ENCODE measurements around the gene CNNM4.
"Not testable (repeated sequence)": the region's sequence is repeated elsewhere in the genome, so short reads cannot be mapped to it uniquely, and the experiment has no call there.

CNNM4 gene

DNA sequence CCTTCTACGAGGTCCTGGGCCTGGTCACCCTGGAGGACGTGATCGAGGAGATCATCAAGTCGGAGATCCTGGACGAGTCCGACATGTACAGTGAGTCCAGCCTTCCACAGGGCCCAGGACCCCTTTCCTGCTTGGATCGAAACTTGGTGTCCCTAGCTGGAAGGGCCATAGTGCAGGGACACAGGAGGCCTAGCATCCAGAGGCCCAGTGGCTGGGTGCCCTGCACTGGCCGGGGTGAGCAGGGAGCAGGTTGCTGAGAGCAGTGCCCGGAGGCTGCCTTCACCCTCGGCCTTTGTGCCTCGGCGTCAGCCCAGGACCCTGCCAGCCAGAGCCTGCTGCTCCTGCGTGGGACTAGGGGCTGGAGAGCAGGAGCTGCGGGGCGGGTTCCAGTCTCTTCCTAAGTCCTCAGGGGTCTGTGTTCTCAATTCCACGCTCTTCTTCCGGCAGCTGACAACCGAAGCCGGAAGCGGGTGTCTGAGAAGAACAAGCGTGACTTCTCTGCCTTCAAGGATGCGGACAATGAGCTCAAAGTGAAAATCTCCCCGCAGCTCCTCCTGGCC is 36.4 kb downstream of the CNNM4 start:
- Histone ChIP-seq H3K4me3 (ENCODE audit: low read length) (no peak overlapping the region), H3K27me3 (replicated peaks; ENCODE audit: control insufficient read depth, insufficient read depth, low read length) (no peaks in the 10 kb centered on the region), H3K9me3 (ENCODE audit: control insufficient read depth, low read length) (no peaks in the 10 kb centered on the region), H3K4me1 (ENCODE audit: control insufficient read depth, insufficient read depth, low read length) (no peaks in the 10 kb centered on the region), H3K36me3 (ENCODE audit: control insufficient read depth, insufficient read depth, low read length, severe bottlenecking) (no peaks in the 10 kb centered on the region), H3K9ac (ENCODE audit: low read length) (no peak overlapping the region)
- no peak for DNase-seq (ENCODE audit: low read depth)

DNA sequence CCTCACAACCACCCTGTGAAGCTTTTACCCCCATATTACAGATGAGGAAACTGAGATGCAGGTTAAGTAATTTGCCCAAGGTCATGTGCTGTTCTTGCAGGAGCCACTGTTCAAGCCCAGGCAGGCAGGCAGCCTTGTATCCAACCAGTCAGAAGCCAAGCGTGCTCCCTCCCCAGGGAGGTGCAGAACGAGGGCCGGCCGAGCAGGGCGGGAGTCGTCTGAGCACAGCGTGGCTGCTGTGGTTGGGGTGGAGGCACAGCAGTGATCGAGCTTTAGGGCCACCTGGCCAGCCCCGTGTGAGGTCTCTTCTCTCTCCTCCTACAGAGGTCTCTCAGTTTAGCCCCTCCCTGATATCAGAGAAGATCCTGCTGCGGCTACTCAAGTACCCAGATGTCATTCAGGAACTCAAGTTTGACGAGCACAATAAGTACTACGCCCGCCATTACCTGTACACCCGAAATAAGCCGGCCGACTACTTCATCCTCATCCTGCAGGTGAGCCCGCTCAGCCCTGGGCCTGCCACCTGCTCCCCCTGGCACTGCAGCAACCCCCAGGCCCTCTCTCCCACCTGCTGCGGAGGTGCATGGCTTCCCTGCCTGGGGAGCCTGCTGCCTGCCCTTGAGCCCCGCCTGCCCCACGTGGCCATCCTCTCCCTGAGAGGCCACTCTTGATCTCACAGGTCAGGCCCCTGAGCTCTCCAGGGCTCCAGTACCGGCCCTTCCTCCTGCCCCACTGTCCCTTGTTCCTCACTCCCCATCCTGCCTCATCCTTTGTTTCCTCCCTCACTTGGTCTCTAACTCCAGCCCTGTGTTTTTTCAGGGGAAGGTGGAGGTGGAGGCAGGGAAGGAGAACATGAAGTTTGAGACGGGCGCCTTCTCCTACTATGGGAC is 38.3 kb downstream of the CNNM4 start:
- Histone ChIP-seq H3K9me3 (ENCODE audit: control insufficient read depth, low read length) (no peaks in the 10 kb centered on the region), H3K9ac (ENCODE audit: low read length) (no peak overlapping the region), H3K4me1 (ENCODE audit: control insufficient read depth, insufficient read depth, low read length) (no peaks in the 10 kb centered on the region), H3K27me3 (replicated peaks; ENCODE audit: control insufficient read depth, insufficient read depth, low read length) (no peaks in the 10 kb centered on the region), H3K36me3 (ENCODE audit: control insufficient read depth, insufficient read depth, low read length, severe bottlenecking) (no peaks in the 10 kb centered on the region), H3K4me3 (ENCODE audit: low read length) (no peak overlapping the region)
- no peak for DNase-seq (ENCODE audit: low read depth)

DNA sequence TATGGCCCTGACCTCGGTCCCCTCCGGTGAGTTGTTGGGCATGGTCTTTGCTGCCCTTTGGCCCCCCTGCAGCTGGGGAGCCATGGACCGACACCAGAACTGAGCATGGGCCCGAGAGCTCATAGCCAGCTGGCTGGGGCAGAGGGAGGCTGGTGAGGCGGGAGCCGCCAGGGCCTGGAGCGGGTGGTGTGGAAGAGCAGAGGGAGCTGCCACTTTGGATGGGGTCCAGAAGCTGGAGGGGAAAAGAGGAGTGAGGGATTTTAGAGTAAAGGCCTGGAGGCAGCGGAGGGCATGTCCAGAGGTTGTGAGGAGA is 38.9 kb downstream of the CNNM4 start:
- Histone ChIP-seq H3K36me3 (ENCODE audit: control insufficient read depth, insufficient read depth, low read length, severe bottlenecking) (no peaks in the 10 kb centered on the region), H3K9me3 (ENCODE audit: control insufficient read depth, low read length) (no peaks in the 10 kb centered on the region), H3K9ac (ENCODE audit: low read length) (no peak overlapping the region), H3K4me1 (ENCODE audit: control insufficient read depth, insufficient read depth, low read length) (no peaks in the 10 kb centered on the region), H3K27me3 (replicated peaks; ENCODE audit: control insufficient read depth, insufficient read depth, low read length) (no peaks in the 10 kb centered on the region), H3K4me3 (ENCODE audit: low read length) (no peak overlapping the region)
- no peak for DNase-seq (ENCODE audit: low read depth)

DNA sequence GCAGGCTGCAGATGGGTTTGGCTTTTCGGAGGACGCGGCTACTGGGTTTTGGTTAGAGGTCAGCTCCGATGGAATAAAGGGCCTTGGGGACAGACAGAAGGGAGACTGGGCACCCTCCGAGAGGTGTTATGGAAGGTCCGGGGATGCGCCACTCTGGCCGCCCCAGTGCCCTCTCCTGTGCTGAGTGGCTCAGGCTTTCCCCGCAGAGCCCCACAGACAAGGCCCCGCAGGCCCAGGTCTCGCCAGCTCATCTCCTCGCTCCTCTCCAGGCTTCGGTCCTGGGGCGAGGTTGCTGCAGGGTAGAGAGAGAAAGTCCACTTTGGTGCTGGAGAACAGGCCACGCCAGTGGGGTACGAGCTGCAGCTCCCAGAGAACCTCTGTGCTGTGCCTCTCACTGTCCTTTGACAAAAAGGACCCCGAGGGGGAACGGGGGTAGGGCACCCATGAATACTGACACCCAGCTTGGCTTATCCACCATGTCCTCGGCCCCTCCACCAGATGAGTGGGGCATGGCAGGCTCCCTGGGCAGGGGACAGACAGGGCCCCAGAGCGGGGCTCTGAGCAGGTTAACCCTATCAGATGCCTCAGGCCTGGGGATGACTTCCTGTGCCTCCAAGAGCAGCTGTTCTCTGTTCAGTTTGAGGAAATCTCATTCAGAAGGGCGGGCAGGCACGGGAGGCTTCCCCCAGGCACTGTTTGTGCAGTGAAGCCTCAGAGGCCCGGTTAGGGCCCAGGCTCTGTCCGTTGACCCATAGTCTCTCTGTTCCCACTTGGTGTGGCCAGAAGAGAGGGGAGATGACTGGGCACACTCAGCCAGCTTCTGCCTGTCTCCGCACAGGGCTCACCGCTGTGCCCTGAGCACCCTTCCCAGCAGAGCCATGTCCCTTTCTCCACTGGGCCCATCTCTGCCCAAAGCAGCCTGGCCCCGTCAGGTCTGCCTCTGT is 39.6 kb downstream of the CNNM4 start:
- Histone ChIP-seq H3K9ac (ENCODE audit: low read length) (no peak overlapping the region), H3K4me1 (ENCODE audit: control insufficient read depth, insufficient read depth, low read length) (no peaks in the 10 kb centered on the region), H3K27me3 (replicated peaks; ENCODE audit: control insufficient read depth, insufficient read depth, low read length) (no peaks in the 10 kb centered on the region), H3K9me3 (ENCODE audit: control insufficient read depth, low read length) (no peaks in the 10 kb centered on the region), H3K4me3 (ENCODE audit: low read length) (no peak overlapping the region), H3K36me3 (ENCODE audit: control insufficient read depth, insufficient read depth, low read length, severe bottlenecking) (no peaks in the 10 kb centered on the region)
- DNase-seq (ENCODE audit: low read depth) = no peak

DNA sequence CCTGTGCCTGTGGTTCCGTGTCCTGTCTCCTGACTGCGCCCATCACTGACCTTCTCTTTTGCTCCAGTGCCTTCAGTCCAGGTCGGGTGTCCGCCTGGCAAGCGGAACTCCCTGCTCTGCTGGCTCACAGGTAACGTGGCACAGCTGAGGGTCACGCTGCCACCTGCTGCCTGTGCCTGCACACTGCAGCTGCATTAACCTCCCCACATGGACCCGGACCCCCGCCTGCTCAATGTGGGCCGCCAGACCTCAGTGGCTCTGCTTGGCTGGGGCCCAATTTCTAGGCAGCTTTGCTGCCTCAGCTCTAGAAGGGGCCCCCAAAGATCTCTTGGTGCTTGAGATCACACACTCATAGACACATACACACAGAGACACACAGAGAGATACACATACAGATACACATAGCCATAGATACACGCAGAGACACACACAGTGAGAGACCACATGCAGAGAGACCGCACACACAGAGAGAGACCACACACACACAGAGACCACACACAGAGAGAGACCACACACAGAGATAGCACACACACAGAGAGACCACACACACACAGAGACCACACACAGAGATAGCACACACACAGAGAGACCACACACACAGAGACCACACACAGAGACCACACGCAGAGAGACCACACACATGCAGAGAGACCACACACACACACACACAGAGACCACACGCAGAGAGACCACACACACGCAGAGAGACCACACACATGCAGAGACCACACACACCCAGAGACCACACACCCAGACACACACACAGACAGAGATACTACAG is 40.5 kb downstream of the CNNM4 start:
- peak; percentile 66 for DNase-seq (ENCODE audit: low read depth)
- no peaks in the 10 kb centered on the region for H3K27me3 ChIP-seq (replicated peaks; ENCODE audit: control insufficient read depth, insufficient read depth, low read length)

DNA sequence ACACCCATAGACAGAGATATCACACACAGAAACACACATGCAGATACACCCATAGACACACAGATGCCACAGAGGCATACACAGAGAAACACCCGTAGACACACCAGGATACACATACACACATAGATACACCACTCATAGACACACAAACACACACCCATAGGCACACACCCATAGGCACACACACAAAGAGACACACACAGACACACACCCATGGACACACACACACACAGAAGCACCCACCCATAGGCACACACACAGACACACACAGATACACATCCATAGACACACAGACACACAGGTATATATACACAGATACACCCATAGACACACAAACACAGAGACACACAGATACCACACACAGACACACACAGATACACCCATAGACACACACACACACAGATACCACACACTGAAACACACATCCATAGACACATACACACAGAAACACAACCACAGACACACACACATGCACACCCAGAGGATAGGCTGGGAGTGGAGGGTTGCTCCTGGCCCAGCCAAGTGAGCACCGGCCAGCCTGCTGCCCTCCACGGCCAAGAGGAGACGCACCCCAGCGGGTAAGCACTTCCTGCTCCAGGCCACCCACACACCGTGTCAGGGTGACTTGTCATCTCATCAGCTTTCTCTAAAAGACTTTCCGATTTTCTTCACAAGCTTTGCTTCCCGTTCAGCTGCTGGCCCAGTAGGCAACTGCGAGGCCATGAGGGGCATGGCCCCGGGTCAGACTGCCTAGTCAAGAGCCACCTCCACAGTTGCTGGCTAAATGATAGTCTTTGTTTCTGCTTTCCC is 41.3 kb downstream of the CNNM4 start:
- no peak overlapping the region for H3K9ac ChIP-seq (ENCODE audit: low read length)
- DNase-seq (ENCODE audit: low read depth) = no peak
- no peaks in the 10 kb centered on the region for H3K9me3 ChIP-seq (ENCODE audit: control insufficient read depth, low read length)
- no peaks in the 10 kb centered on the region for H3K27me3 ChIP-seq (replicated peaks; ENCODE audit: control insufficient read depth, insufficient read depth, low read length)
- no peaks in the 10 kb centered on the region for H3K36me3 ChIP-seq (ENCODE audit: control insufficient read depth, insufficient read depth, low read length, severe bottlenecking)
- no peaks in the 10 kb centered on the region for H3K4me1 ChIP-seq (ENCODE audit: control insufficient read depth, insufficient read depth, low read length)
- no peak overlapping the region for H3K4me3 ChIP-seq (ENCODE audit: low read length)

More for the DNA sequence above, 40.5 kb downstream of the CNNM4 start:
- no peaks in the 10 kb centered on the region for H3K4me1 ChIP-seq (ENCODE audit: control insufficient read depth, insufficient read depth, low read length)
- H3K9me3 ChIP-seq (ENCODE audit: control insufficient read depth, low read length) = no peaks in the 10 kb centered on the region
- H3K9ac ChIP-seq (ENCODE audit: low read length) = no peak overlapping the region
- no peak overlapping the region for H3K4me3 ChIP-seq (ENCODE audit: low read length)
- H3K36me3 ChIP-seq (ENCODE audit: control insufficient read depth, insufficient read depth, low read length, severe bottlenecking) = no peaks in the 10 kb centered on the region

DNA sequence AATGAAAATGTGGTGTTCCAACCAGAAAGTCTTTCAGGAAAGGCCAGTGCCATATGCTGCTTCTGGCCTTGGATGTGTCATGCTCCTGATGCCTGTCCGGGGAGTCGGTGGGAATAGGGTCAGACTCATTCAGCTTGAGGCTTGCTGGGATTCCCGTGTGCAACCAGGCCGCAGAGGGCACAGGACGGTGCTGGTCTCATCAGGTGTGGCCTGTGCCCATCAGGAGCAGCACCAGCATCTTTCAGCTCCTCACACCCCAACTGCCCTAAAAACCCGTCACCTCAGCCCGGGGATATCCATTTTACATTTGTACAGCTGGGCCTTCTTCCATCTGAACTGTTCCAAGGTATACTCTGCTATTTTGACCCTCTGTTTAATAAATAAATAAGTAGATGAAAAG is 42.0 kb downstream of the CNNM4 start:
- H3K4me3 ChIP-seq (ENCODE audit: low read length) = no peak overlapping the region
- no peak overlapping the region for H3K9ac ChIP-seq (ENCODE audit: low read length)
- H3K9me3 ChIP-seq (ENCODE audit: control insufficient read depth, low read length) = no peaks in the 10 kb centered on the region
- no peak for DNase-seq (ENCODE audit: low read depth)
- H3K36me3 ChIP-seq (ENCODE audit: control insufficient read depth, insufficient read depth, low read length, severe bottlenecking) = no peaks in the 10 kb centered on the region
- H3K4me1 ChIP-seq (ENCODE audit: control insufficient read depth, insufficient read depth, low read length) = no peaks in the 10 kb centered on the region
- no peaks in the 10 kb centered on the region for H3K27me3 ChIP-seq (replicated peaks; ENCODE audit: control insufficient read depth, insufficient read depth, low read length)

DNA sequence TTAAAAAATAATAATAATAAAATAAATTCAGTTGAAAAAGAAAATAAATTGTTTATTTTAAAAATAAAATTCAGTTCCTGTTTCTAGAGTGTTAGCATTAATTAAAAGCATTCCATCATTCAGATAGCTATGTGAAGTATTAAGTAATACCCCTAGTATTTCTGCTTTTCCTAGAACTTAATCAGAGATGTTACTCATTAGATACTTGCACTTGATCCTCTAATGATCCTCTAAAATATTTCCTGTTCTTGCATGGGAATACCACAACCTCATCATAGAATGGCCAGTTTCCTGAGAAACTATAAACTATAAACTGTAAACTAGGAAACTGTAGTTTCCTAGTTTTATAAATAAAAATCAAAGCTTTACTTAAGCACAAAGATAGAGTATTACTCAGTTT is 44.3 kb downstream of the CNNM4 start:
- no peaks in the 10 kb centered on the region for H3K9me3 ChIP-seq (ENCODE audit: control insufficient read depth, low read length)
- H3K9ac ChIP-seq (ENCODE audit: low read length) = no peak overlapping the region
- no peaks in the 10 kb centered on the region for H3K4me1 ChIP-seq (ENCODE audit: control insufficient read depth, insufficient read depth, low read length)
- H3K4me3 ChIP-seq (ENCODE audit: low read length) = no peak overlapping the region
- no peak for DNase-seq (ENCODE audit: low read depth)
- H3K27me3 ChIP-seq (replicated peaks; ENCODE audit: control insufficient read depth, insufficient read depth, low read length) = no peaks in the 10 kb centered on the region
- H3K36me3 ChIP-seq (ENCODE audit: control insufficient read depth, insufficient read depth, low read length, severe bottlenecking) = no peaks in the 10 kb centered on the region

DNA sequence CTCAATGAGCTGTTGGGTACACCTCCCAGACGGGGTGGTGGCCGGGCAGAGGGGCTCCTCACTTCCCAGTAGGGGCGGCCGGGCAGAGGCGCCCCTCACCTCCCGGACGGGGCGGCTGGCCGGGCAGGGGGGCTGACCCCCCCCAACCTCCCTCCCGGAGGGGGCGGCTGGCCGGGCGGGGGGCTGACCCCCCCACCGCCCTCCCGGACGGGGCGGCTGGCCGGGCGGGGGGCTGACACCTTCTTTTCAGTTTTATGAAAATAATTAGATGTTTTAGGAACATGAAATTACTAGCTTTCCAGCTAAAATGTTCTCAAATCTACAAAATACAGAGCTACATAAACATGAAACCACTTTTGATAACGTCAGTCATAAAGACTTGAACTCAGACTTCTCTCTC is 45.2 kb downstream of the CNNM4 start:
- H3K9me3 ChIP-seq (ENCODE audit: control insufficient read depth, low read length); H3K4me1 ChIP-seq (ENCODE audit: control insufficient read depth, insufficient read depth, low read length); DNase-seq (ENCODE audit: low read depth); H3K36me3 ChIP-seq (ENCODE audit: control insufficient read depth, insufficient read depth, low read length, severe bottlenecking); H3K9ac ChIP-seq (ENCODE audit: low read length); H3K4me3 ChIP-seq (ENCODE audit: low read length); H3K27me3 ChIP-seq (replicated peaks; ENCODE audit: control insufficient read depth, insufficient read depth, low read length): not testable (repeated sequence)

DNA sequence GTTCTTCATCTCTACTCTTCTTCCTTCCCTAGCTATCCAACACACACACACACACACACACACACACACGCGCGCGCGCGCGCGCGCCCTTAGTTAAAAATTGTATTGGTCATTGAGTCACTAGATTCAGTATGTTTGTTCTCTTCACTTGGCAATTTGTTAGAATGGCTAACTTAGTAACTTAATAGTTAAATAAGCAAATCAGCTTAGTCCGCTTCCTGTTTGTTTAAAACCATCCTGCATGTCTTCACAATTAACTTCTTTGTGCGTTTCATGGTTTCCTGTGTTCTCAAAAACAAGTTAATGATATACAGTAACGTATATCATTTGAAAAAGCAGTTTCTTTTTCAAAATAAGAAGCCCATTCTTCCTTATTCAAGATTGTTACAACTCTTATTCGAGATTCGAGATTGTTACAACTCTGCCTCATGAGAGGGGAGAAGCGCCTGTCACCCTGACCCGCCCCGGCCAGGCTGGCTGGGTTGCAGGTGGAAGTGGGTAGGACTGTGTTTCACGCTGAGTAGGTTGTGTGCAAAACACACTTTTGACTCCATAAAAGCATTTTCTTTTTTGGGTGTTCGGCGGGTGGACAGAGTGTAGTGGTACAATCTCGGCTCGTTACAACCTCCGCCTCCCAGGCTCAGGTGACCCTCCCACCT is 45.9 kb downstream of the CNNM4 start:
- H3K4me3 ChIP-seq (ENCODE audit: low read length) = no peak overlapping the region
- H3K27me3 ChIP-seq (replicated peaks; ENCODE audit: control insufficient read depth, insufficient read depth, low read length) = no peaks in the 10 kb centered on the region
- H3K9me3 ChIP-seq (ENCODE audit: control insufficient read depth, low read length) = no peaks in the 10 kb centered on the region
- peaks cover under 1% of the 10 kb centered on the region for H3K4me1 ChIP-seq (ENCODE audit: control insufficient read depth, insufficient read depth, low read length)
- H3K36me3 ChIP-seq (ENCODE audit: control insufficient read depth, insufficient read depth, low read length, severe bottlenecking) = no peaks in the 10 kb centered on the region
- H3K9ac ChIP-seq (ENCODE audit: low read length) = no peak overlapping the region
- no peak for DNase-seq (ENCODE audit: low read depth)

Measured in adipocyte (in vitro differentiated cells).